GM10847 (cell line): ENCODE measurements around the gene ERGIC1.

Source experiments
- POLR2A ChIP-seq: IDR thresholded peaks from 2 replicates; pipeline ENCODE4 v1.6.1; 2011; ENCODE audit not compliant: insufficient read length; ENCODE audit errors: extremely low read depth

ERGIC1 gene

DNA sequence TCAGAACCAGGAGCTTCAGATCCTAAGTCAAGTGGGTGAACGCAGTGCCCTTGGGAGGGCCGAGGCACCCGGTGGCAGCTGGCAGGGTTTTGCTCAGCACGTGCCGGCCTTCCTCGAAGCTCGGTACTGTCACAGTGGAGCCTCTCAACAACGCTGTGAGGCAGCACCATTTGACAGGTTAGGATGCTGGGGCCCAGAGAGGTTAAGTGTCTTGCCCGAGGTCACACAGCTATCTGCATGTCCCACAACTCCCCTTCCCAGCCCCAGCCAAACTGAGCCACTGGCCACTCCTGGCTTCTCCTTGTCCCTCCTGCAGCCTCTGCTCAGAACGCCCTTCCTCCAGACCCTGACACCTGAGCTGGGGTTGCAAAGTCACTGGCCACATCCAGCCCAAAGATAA, 81.5 kb downstream of the ERGIC1 start:
- no peak for TF ChIP-seq POLR2A

DNA sequence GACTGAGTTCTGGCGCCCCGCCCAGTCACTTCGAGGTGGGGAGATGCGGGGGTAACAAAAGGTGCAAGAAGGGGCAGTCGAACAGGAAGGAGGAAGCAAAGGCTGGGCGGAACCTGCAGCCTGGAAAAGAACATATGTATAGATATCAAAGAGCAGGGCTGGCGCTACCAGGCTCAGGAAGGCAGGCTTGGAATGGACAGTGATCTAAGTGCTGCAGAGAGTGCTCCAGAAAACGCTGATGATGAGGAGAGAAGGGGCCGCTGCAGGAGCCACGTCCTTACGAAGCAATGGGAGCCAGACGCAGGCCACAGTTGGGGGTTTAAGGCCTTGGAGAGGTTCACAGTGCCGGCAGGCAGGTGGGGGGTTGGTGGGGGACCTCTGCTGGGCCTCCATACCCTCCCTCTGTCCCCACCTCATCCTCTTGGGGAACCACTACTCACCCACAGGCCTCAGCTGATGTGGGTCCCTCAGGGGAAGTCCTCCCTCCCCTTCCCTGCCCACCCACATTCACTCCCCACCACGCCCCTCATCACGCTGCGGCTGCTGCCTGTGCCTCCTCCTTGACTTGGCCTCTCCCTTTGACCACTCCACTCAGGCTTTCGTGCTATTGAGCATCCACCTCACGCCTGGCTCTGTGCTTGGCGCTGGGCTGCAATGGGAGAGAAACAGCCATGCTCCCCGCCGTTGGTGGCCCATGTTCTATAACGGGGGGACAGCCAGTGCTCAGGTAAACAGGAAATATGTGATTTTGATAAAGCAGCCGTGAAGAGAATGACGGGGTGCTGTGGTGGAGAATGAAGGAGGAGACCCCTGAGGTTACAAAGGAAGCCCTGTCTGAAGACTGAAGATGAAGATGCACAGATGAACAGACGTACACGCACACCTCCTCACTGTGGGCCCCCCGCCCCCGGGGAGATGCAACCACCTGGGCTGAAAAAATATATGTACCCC, 84.6 kb downstream of the ERGIC1 start:
- TF ChIP-seq POLR2A, result no peak

GRCh38 chr5:172919525-172920446, 85.7 kb downstream of the ERGIC1 start:
- no peak for TF ChIP-seq POLR2A

GRCh38 chr5:172920447-172920849, 86.4 kb downstream of the ERGIC1 start:
- TF ChIP-seq POLR2A, result no peak

- TF ChIP-seq POLR2A, result no peak
These were observed 86.9 kb downstream of the ERGIC1 start for GRCh38 chr5:172920995-172921394.

DNA sequence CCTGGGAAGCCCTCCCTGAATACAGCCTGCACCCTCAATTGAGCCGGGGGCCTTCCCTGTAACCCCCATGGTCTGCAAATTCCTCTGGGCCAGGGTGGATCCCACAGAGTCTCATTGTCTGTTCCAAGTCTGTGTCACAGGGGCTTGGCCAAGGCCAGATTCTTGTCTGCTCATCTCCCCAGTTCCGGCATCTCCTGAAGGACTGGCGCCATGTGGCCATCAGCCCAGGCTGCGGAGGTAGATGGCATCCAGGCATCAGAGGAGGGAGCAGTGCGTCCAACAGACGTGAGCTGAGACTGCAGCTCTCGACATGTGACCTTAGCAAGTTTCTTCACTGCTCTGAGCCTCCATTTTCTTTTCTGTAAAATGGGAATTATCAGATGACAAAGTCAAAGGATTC, 87.9 kb downstream of the ERGIC1 start:
- TF ChIP-seq POLR2A, result no peak

GRCh38 chr5:172923539-172923938, 89.5 kb downstream of the ERGIC1 start:
- no peak for TF ChIP-seq POLR2A

DNA sequence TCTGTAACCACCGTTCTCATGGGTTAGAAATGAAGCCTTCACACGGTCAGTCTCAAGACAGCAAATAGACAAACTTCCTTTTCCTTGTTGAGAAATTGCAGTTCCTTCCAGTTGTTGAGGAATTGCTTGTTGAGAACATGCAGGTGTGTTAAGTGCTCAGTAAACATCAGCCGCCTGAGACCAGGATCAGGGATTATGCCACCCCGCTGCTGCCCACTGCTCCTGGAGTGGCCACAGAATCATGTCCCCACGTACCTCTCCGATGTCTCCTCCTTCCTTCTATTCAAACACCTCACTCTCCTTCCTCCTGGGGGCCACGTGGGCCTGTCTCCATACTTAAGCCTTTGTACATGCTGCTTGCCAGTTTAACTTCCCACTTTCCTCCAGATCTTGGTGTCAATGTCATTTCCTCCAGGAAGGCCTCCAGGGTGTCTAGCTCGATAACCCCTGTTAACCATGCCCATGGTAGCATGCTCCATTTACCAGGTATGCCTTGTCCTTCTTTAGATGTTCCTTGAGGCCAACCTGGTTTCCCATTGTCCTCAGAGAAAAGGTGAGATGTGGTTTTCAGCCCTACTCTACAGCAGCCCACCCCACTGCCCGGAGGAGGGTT, 91.4 kb downstream of the ERGIC1 start:
- TF ChIP-seq POLR2A, result no peak

- TF ChIP-seq POLR2A, result no peak
These were observed 92.0 kb downstream of the ERGIC1 start for GRCh38 chr5:172926008-172926523.

- no peak for TF ChIP-seq POLR2A
These were observed 92.7 kb downstream of the ERGIC1 start for GRCh38 chr5:172926796-172927195.

DNA sequence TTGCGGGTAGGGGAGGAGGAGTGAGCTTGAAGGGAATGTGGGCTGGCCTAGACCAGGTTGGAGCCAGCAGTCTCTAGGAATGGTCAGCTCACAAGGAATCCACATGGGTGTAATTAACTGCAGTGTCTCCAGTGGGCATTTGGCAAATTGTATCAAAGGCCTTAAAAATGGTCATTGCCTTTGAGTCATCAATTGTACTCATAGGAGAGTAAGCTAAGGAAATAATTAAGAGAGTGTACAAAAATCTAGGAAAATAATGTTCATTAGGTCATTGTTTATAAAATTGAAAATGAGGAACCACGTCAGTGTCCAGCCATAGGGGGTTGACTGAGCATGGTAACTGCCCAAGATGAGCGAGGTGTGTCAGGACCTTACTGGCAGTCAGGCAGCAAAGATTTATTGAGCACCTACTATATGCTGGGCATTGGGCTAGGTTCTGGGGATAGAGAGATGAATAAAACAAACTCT, 95.4 kb downstream of the ERGIC1 start:
- TF ChIP-seq POLR2A, result no peak

GRCh38 chr5:172931001-172931536, 97.0 kb downstream of the ERGIC1 start:
- no peak for TF ChIP-seq POLR2A

GRCh38 chr5:172932313-172933017, 98.4 kb downstream of the ERGIC1 start:
- no peak for TF ChIP-seq POLR2A

DNA sequence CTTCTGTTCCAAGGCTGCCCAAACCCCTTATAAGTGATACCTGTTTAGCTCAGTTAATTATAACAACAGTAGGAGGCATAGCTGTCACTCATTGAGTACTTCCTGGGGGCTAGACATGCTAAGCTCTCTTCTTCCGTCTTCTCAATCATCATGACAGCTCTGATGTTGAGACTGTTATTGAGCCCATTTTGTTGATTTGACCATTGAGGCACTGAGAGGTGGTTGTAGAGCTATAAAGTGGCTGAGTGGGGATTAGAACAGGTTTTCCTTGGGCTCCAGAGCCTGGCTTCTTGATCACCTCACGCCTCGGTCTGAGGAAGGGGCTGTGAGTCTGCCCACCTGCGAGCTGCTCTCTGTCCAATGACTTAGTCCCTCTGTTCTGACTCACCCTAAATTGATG, 99.2 kb downstream of the ERGIC1 start:
- TF ChIP-seq POLR2A, result no peak
